PC-3 (cell line): Measurements from ENCODE around the gene FGD3.
"Not testable (repeated sequence)": the region's sequence is repeated elsewhere in the genome, so short reads cannot be mapped to it uniquely, and the experiment has no call there.

Experiments
- EZH2 ChIP-seq: fragments of 300-600 bp; sonication (generic); IDR thresholded peaks from one replicate; pipeline ENCODE4 v1.6.1; 2017; ENCODE audit warnings: antibody characterized with exemption, mild to moderate bottlenecking, low read length; ENCODE audit not compliant: unreplicated experiment
- EZH2phosphoT487 ChIP-seq: fragments of 300-600 bp; sonication (generic); IDR thresholded peaks from 2 replicates; pipeline ENCODE4 v1.6.1; 2018; ENCODE audit warnings: mild to moderate bottlenecking, antibody characterized with exemption, low read length, borderline replicate concordance
- TF ChIP-seq, protein P1 (sequence below): fragments of 300-600 bp; sonication (generic); conservative IDR thresholded peaks from 2 replicates; pipeline ENCODE4 v1.5.1; 2017; ENCODE audit warnings: antibody characterized with exemption, low read depth, mild to moderate bottlenecking, low read length

DNA sequence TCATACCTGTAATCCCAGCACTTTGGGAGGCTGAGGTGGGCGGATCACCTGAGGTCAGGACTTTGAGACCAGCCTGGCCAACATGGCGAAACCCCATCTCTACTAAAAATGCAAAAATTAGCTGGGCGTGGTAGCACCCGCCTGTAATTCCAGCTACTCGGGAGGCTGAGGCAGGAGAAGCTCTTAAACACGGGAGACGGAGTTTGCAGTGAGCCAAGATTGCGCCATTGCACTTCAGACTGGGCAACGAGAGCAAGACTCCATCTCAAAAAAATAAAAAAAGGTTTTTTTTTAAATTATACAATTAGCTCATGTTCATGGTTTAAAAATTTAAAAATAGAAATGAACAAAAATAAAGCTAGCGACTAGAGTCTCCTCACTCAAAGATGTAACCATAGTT lies 67.9 kb downstream of the FGD3 start:
- TF ChIP-seq, protein P1, sequence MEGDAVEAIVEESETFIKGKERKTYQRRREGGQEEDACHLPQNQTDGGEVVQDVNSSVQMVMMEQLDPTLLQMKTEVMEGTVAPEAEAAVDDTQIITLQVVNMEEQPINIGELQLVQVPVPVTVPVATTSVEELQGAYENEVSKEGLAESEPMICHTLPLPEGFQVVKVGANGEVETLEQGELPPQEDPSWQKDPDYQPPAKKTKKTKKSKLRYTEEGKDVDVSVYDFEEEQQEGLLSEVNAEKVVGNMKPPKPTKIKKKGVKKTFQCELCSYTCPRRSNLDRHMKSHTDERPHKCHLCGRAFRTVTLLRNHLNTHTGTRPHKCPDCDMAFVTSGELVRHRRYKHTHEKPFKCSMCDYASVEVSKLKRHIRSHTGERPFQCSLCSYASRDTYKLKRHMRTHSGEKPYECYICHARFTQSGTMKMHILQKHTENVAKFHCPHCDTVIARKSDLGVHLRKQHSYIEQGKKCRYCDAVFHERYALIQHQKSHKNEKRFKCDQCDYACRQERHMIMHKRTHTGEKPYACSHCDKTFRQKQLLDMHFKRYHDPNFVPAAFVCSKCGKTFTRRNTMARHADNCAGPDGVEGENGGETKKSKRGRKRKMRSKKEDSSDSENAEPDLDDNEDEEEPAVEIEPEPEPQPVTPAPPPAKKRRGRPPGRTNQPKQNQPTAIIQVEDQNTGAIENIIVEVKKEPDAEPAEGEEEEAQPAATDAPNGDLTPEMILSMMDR, result not testable (repeated sequence)
- not testable (repeated sequence) for TF ChIP-seq EZH2, EZH2phosphoT487
